ENCODE results near the gene NUDT8. TPM values are rescaled to one million over a fixed set of nuclear protein-coding genes. Genes with fewer than 3 reads are reported as not detected.
"Not testable (repeated sequence)": the region's sequence is repeated elsewhere in the genome, so short reads cannot be mapped to it uniquely, and the experiment has no call there.

The NUDT8 gene
- total RNA-seq, 1 experiment from 2014 or later: 3.5 TPM

- no peak for DNase-seq (ENCODE audit: extremely low read depth, low read depth)
Measured at GRCh38 chr11:67644042-67644441, 14.3 kb upstream of the NUDT8 start.

DNA sequence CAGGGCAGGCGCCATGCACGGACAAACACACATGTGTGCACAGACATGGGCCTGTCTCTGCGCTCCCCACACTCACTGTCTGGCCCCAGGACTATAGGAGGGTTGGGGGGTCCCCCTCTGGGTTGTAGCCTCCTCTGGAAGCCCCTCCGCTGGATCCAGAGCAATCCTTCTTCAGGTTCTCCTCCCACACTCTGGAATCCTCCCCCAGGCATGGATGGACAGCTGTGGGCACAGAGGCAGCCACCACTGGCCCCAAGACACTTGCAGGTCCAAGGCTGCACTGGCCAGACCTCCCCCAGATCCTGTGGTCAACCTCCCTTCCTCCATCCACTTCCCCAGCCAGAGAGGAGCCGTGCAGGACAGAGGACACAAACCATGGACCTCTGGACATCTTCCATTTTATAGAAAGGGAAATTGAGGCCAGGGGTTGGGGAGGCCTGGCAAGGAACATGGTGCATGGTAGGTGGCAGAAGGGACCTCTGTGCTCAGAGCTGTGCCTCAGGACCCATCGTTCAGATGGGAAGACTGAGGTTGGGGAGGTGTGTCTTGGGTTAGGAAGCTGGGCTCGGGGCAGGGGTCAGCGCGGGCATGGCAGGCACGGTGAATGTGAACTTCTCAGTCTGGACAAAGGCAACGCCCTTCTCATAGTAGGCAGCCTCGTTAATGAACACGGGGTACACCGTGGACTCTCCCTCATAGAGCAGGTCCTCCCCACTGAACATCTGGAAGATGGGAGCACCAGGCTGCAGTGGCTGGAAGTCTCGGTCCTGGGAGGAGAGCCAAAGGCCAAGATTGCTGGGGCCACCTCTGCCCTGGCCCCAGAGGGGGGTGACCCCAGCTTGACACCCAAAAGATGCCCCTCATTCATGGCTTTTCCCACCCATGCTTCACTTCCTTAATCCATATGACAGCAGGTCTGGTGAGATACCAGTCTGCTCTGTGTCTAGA, 12.7 kb upstream of the NUDT8 start:
- no peak for DNase-seq (ENCODE audit: extremely low read depth, low read depth)

GRCh38 chr11:67641338-67642172, 11.8 kb upstream of the NUDT8 start:
- no peak for DNase-seq (ENCODE audit: extremely low read depth, low read depth)

DNA sequence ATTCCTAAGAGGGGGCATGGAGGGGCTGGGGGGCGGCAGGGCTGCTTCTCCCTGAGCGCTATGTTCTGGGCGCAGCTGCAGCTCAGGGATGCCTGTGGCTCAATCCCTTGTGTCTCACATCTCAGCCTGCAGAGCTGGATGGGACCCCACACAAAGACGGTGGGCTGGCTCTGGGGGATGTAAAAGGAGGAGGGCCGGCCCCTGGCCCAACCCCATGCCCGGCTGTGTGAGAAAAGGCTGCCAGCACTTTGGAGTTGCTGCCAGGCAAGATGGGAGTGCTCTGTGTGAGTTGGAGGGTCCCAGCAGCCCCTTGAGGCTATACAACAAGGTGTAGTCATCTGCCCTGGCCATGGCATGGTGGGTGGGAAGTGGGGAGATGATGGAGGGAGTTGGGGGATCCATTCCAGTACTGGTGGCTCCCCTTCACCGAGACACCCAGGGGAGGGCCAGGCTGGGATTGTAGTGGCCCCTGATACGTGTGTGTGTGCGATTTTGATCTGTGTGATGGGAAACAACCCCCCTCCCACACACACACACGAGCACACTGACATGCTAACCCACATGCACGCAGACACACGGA, 11.1 kb upstream of the NUDT8 start:
- no peak for DNase-seq (ENCODE audit: extremely low read depth, low read depth)

DNA sequence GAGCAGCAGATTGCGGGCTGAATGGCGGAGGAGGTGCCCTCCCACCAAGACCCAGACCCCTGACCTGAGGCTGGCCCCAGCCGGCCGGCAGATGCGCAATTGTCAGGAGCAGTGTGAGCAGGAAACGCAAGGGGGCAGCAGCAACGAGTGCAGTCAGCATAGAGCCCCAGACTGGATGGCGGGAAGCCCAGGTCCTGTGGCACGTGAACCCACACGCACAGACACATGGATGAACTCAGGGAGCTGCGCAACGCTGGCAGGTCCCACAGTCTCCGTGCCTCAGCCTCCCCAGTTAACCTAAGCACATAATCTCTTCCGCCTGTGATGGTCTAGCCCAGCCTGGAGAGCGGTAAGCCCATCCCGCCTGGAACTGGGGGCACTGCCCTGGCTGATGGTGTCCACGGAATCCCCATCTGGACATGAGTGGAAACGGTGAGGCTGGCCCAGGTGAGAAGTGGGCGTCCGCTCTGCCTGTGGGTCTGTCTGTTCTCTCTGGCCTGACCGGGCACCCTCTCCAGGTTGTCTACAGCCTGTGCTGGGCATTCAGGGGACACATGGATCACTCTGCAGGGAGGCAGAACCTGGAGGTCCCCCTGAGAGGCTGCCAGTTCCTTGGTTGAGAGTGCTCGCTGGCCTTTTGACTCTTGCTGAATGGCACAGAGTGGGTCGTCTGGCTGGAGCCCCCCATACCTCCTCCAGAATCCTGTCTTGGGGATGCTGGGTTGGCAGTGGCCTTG, 10.5 kb upstream of the NUDT8 start:
- peak; percentile 33 for DNase-seq (ENCODE audit: extremely low read depth, low read depth)

DNA sequence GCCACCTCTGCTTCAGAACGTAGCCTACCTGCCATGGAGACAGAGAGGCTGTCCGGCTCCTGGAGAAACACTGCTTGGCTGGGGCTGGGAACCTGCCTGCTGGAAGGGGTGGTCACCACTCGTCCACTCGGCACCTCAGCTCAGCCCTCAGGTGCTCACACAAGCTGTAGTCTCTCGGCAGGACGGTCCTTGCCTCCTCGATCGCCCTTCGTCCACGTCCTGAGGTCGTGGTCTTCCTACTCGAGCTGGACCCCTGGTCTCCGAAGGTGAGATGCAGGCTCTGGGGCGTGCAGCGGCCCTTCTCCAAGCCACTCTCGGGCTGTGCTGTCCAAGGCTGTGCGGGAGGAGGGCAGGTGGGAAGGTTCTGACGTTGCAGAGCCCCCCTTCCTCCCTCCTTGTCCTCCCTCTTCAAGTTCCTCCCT, 9.7 kb upstream of the NUDT8 start, which contains the start of gene TBX10:
Gene TBX10, minus strand, starts transcription at position 326 of the 422 bp plus-strand sequence. Its CDS starts 291 bp downstream, at position 35.
- no peak for DNase-seq (ENCODE audit: extremely low read depth, low read depth)

DNA sequence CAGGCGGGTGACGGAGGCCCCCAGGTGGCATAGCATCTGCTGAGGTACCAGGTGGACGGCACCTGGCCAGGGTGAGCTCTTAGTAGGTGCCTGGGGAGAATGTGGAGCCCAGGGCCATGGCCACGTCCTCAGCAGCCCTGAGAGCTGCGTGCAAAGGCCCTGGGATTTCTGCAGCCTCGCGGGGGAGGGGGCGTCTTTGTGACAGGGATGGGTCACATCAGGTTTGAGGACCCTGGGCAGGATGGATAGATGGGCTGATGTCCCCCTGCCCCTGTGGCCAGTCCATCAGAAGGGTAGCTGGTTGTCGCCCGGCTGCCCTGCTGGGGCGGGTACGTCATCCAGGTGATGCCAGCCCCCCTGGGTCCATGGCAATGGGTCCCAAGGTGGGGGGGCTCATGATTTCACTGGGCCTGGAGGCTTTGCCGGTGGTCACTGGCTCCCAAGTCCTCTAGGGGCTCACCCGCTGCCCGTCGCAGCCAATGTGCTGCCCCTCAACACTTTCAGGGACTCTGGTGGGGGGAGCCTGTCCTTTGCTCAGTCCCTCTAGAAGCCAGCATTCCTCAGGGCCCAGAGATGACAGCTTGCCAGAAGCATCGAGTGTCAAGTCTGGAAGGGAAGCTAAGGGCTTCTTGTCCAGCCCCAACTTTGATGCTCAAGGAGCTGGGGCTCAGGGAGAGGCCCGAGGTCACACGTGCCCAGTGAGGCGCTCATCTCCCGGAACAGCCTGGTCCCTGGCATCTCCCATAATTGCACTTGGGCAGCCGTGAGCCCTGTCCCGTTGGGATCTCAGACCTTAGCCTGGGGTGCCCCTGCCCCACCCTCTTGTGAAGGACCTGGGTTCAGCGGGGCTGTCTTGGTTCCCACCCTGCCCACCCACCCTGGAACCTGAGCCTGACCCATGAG, 9.0 kb upstream of the NUDT8 start:
- no peak for DNase-seq (ENCODE audit: extremely low read depth, low read depth)

- not testable (repeated sequence) for DNase-seq (ENCODE audit: extremely low read depth, low read depth)
Measured at GRCh38 chr11:67637441-67637840, 7.7 kb upstream of the NUDT8 start.

- DNase-seq (ENCODE audit: extremely low read depth, low read depth): no peak
Measured at GRCh38 chr11:67636962-67637361, 7.2 kb upstream of the NUDT8 start.

DNA sequence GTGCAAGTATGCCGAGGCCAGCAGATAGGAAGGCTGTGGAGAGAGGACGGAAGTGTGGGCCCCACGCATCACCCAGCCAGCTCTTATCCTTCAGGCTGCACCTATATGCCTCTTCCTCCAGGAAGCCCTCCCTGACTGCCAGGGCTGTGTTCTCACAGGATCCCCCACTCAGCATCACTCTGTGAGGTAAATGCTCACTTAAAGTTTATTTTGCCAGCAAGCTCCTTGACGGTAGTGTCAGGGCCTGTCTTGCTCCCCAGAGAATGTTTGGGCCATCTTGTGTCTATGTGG, 5.4 kb upstream of the NUDT8 start:
- DNase-seq (ENCODE audit: extremely low read depth, low read depth): no peak

DNA sequence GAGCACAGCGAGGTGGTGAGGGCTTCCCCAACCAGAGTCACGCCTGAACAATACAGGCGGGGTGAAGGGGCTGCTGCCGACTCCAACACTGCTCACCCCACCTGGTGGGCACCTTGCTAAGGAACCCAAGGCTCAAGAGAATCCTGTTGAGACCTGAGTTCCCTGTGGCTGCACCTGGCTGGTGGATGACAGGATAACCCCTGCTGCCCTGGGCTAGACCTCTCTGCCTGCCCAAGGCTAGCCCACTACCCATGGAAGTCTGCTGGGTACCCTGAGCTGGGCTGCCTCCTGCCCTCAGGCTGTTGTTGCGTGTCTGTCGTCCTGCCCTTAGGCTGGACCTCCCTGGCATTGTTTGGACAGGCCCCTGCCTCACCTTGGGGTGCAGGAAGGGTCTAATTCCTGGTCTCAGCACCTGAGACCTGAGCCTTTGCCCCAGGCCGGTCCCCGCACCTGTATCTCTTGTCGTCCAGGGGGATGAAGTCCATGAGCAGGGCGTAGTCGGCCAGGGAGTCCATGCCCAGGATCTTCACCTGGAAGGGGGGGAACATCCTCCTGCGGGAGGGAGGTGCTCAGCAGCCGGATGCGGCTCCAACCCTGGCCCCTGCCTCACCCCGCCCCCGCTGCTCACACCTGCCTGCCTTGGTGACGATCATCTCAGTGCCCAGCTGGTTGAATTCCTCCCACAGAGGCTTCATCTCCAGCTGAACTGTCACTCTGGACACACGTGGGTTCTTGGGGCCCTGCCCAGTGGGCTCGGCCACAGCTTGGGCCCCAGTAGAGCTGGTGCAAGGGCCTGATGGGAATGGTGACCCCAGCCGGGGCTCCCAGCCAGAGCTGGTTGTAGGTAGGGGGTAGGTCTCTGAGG, 4.9 kb upstream of the NUDT8 start:
- no peak for DNase-seq (ENCODE audit: extremely low read depth, low read depth)

- DNase-seq (ENCODE audit: extremely low read depth, low read depth): no peak
Measured at GRCh38 chr11:67633758-67634365, 4.1 kb upstream of the NUDT8 start.

DNA sequence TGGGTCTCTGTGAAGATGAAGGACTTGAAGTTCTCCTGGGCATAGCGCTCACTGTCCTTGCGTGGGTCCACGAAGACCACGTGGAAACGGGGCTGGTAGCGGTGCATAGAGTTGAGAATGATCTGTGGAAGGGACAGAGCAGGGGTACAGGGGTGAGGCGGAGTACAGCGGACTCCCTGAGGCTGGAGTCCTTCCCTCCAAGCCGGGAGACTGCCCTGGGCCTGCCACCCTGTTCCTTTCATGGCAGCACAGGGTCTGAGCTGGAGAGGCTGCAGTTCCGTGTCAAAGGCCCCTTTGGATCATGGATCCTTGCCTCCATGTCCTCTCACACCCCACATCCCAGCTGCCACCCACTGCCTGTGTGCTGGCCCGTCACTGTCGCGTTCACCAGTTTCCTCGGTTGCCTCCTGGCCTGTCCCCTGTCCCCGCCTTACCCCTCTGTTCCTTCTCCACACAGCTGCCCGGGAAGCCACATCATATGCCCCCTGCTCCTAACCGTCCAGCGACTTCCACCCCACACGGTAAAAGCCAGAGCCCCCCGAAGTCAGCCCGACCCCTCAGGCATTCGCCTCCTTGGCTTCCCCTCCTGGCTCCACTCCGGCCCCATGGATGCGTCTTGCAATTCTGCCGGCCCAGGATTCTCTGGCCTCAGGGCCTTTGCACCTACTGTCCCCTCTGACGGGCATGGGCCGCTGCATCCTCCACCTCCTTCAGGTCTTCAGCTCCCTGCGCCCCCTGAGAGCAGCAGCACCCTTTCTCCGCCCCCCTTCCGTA, 3.4 kb upstream of the NUDT8 start:
- DNase-seq (ENCODE audit: extremely low read depth, low read depth): no peak

- DNase-seq (ENCODE audit: extremely low read depth, low read depth): no peak
Measured at GRCh38 chr11:67632175-67632981, 2.6 kb upstream of the NUDT8 start.

DNA sequence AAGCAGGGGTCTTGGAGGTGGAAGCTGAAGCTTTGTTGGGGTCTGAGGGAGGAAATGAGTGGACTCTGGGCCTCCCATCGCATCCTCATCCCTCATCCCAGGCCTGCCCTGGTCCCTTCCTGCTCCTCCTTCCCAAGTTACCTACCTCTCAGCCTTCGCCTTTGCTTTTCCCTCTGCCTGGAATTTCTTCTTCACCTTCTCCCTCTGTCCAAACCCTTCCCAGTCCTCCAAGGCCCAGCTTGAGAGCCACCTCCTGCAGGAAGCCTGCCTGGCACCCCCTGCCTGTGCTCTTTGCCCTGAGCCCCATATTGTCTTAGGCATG, 2.1 kb upstream of the NUDT8 start:
- DNase-seq (ENCODE audit: extremely low read depth, low read depth): no peak

DNA sequence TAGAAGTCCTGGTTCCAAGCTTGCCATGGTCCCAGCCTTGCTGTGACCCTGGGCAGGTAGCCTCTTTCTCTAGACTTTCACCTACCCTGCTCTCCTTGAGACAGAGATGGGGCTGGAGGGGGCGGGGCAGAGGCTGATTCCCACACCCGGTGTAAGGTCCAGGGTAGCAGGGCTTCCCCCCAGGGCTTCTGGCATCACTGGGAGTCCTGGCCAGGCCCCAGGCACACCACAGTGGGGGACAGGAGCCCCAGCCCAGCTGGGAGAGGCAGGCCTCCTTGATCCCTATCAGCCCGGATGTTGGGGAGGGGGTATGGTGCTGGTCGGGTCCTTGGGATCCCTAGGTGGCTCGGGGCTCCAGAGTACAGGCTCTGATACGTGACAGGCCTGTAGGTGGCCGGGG, 1.7 kb upstream of the NUDT8 start:
- DNase-seq (ENCODE audit: extremely low read depth, low read depth): no peak

- no peak for DNase-seq (ENCODE audit: extremely low read depth, low read depth)
Measured at GRCh38 chr11:67630943-67631331, 1.2 kb upstream of the NUDT8 start.

Measured in NCI-H460 (cell line).